RWPE1 (cell line): ENCODE data around the gene INPP1.

Experiments
- CTCF ChIA-PET: fragments of 350-600 bp; sonication (Branson Sonifier 250); formaldehyde crosslinking; extraction: SDS; loops from one replicate; lab custom pipeline; 2021; lab: Yijun Ruan, JAX
- POLR2A ChIA-PET: fragments of 400-600 bp; formaldehyde crosslinking; extraction: SDS; loops from one replicate; lab custom pipeline; 2020; ENCODE audit warnings: antibody characterized with exemption; ENCODE audit not compliant: low non-redundant PET; lab: Yijun Ruan, JAX
- DNase-seq: peaks from one replicate; pipeline ENCODE4 v3.0.0; 2012; ENCODE audit warnings: low spot score
- H3K27ac ChIP-seq: fragments of 450-650 bp; 2 replicates; pipeline ENCODE4 v1.5.1; 2017
- TF ChIP-seq, protein P1 (sequence below): fragments of 450-650 bp; conservative IDR thresholded peaks from 2 replicates; pipeline ENCODE4 v1.5.1; 2017; ENCODE audit warnings: low read depth, mild to moderate bottlenecking

The INPP1 gene

GRCh38 chr2:190319555-190320498 lies 23.6 kb upstream of the INPP1 start, which contains the start of gene HIBCH:
HIBCH (minus strand) TSS chr2:190319826; CDS start chr2:190319750, 76 bp downstream.
- peak within 1 kb of the TSS; percentile 84 for H3K27ac ChIP-seq
- CTCF ChIA-PET: interaction anchor here (0.5 to 0.9 kb wide), 4 partner anchors 20 to 258 kb away, joined by 3 to 4 read pairs (median 3); no protein-coding TSS in a partner anchor
- TF ChIP-seq, protein P1, sequence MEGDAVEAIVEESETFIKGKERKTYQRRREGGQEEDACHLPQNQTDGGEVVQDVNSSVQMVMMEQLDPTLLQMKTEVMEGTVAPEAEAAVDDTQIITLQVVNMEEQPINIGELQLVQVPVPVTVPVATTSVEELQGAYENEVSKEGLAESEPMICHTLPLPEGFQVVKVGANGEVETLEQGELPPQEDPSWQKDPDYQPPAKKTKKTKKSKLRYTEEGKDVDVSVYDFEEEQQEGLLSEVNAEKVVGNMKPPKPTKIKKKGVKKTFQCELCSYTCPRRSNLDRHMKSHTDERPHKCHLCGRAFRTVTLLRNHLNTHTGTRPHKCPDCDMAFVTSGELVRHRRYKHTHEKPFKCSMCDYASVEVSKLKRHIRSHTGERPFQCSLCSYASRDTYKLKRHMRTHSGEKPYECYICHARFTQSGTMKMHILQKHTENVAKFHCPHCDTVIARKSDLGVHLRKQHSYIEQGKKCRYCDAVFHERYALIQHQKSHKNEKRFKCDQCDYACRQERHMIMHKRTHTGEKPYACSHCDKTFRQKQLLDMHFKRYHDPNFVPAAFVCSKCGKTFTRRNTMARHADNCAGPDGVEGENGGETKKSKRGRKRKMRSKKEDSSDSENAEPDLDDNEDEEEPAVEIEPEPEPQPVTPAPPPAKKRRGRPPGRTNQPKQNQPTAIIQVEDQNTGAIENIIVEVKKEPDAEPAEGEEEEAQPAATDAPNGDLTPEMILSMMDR: peak; percentile 89
- peak; percentile 93 for DNase-seq
- POLR2A ChIA-PET: interaction anchor here (0.8 kb wide), 1 partner anchor 38 kb away, joined by 3 read pairs; no protein-coding TSS in a partner anchor

DNA sequence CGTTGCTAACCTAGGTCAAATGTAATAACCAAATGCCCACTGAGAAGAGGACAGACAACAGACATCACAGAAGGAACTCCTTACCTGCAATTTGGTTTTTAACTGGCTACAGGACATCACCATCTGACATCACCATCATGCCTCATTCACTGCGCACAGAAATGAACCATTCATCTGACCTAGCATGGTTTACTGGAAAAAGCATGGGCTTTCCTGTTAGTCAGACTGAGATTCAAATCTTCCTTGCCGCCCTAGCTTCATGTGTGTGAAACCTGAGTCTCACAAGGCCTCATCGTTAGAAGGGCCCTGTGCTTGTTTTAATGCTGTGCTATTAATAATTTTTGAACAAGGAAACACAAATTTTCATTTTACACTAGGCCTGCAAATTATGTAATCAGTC lies 22.7 kb upstream of the INPP1 start:
- no peak for DNase-seq
- ChIA-PET POLR2A (no interaction called here), CTCF (interaction anchor here (0.6 to 0.8 kb wide), 2 partner anchors 28 to 36 kb away, joined by 3 to 4 read pairs; no protein-coding TSS in a partner anchor)
- TF ChIP-seq, protein P1: no peak
- H3K27ac ChIP-seq: no peak overlapping the region

DNA sequence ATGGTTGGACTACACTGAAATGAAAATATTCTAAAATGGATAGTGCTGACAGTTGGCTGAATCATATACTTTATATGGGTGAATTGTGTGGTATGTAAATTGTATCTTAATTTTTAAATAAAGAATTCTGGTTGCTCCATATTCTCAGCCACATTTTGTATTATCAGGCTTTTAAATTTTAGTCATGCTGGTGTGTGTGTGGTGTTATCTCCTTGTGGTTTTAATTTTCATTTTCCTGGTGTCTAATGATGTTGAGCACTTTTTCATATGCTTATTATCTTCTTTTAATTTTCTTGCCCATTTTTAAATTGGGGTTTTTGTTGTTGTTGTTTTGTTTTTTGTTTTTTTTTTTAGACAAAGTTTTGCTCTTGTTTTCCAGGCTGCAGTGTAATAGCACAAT lies 20.0 kb upstream of the INPP1 start:
- H3K27ac ChIP-seq: no peak overlapping the region
- no peak for DNase-seq
- TF ChIP-seq, protein P1: no peak
- ChIA-PET POLR2A (no interaction called here), CTCF (no interaction called here)

GRCh38 chr2:190325588-190325987 lies 17.8 kb upstream of the INPP1 start:
- no peak overlapping the region for H3K27ac ChIP-seq
- ChIA-PET CTCF (interaction anchor here (0.6 kb wide), 1 partner anchor 262 kb away, joined by 3 read pairs; no protein-coding TSS in a partner anchor), POLR2A (no interaction called here)
- TF ChIP-seq, protein P1: no peak
- DNase-seq: no peak

DNA sequence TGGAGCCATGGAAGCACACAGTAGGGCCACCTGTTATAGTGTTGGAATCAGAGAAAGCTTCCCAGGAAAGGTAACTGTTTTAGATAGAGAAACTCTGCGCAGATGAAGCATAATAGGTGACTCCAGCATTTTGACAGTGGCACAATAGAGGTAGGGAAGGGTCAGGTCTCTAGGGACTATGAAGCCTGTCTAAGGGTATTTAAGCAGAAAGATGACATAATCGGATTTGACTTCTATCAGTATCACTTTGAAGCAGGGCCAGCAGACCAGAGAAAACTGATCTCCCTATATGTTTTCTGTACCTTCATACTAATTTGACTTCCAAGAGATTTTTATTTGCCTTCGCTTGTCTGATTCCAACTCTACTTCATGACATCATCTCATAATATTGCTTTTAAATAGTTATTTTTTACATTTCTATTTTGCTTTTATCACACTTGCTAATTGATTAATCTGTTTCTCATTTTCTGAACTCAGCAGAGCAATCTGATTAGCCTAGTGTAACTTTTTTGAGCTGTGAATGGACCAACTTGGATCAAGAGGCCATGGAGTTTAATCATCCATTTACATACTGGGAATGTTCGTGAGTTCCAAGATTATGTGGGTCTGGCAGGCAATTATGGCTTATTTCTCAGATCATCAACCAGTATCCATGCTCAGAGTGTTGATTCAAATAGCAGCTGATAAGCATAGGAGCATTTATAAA lies 15.4 kb upstream of the INPP1 start:
- CTCF ChIA-PET: interaction anchor here (0.5 to 0.9 kb wide), 5 partner anchors 10 to 564 kb away, joined by 3 to 5 read pairs (median 3); no protein-coding TSS in a partner anchor
- TF ChIP-seq, protein P1: no peak
- no peak for DNase-seq
- H3K27ac ChIP-seq: no peak overlapping the region
- POLR2A ChIA-PET: no interaction called here
